LNCaP clone FGC (cell line): ENCODE measurements around the gene MACROD2.
"Not testable (repeated sequence)": the region's sequence is repeated elsewhere in the genome, so short reads cannot be mapped to it uniquely, and the experiment has no call there.

Experiments
- DNase-seq: peaks from one replicate; pipeline ENCODE4 v3.0.0-alpha.2; 2011; ENCODE audit warnings: low read depth
- H3K4me3 ChIP-seq: 2 replicates; pipeline ENCODE4 v1.5.1; 2011; ENCODE audit warnings: mild to moderate bottlenecking, low read depth, low read length, control low read depth
- TF ChIP-seq, protein P1 (sequence below): IDR thresholded peaks from 2 replicates; pipeline ENCODE4 v1.5.1; 2012; ENCODE audit warnings: mild to moderate bottlenecking; ENCODE audit not compliant: control insufficient read depth, insufficient read depth; ENCODE audit errors: extremely low read depth

The MACROD2 gene

GRCh38 chr20:15374682-15375081 lies 1379.4 kb downstream of the MACROD2 start:
- TF ChIP-seq, protein P1, sequence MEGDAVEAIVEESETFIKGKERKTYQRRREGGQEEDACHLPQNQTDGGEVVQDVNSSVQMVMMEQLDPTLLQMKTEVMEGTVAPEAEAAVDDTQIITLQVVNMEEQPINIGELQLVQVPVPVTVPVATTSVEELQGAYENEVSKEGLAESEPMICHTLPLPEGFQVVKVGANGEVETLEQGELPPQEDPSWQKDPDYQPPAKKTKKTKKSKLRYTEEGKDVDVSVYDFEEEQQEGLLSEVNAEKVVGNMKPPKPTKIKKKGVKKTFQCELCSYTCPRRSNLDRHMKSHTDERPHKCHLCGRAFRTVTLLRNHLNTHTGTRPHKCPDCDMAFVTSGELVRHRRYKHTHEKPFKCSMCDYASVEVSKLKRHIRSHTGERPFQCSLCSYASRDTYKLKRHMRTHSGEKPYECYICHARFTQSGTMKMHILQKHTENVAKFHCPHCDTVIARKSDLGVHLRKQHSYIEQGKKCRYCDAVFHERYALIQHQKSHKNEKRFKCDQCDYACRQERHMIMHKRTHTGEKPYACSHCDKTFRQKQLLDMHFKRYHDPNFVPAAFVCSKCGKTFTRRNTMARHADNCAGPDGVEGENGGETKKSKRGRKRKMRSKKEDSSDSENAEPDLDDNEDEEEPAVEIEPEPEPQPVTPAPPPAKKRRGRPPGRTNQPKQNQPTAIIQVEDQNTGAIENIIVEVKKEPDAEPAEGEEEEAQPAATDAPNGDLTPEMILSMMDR: no peak
- no peak overlapping the region for H3K4me3 ChIP-seq

GRCh38 chr20:15375836-15376235 lies 1380.5 kb downstream of the MACROD2 start:
- TF ChIP-seq, protein P1: no peak
- no peak overlapping the region for H3K4me3 ChIP-seq
- no peak for DNase-seq

More at GRCh38 chr20:15374682-15375081, 1379.4 kb downstream of the MACROD2 start:
- no peak for DNase-seq

GRCh38 chr20:15377603-15378002 lies 1382.3 kb downstream of the MACROD2 start:
- DNase-seq: not testable (repeated sequence)

DNA sequence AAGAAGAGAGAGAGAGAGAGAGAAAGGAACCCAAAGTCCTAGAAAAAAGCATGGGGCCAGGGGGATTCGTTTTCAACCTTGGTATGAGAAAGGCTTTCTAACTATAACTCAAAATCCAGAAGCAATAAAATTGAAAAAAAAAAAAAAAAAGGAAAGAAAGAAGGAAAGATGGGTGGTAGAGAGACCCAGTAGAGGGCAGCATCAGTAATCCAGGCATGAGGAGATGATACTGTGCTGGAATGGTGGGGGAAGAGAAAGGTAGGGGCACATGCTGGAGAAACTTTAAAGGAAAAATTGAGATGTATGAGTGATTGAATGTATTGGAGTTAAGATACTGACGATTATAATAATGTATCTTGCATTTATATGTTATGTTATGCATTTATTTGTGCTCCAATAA lies 1382.8 kb downstream of the MACROD2 start:
- DNase-seq: no peak
- no peak overlapping the region for H3K4me3 ChIP-seq
- TF ChIP-seq, protein P1: peak; percentile 31

More at GRCh38 chr20:15377603-15378002, 1382.3 kb downstream of the MACROD2 start:
- not testable (repeated sequence) for H3K4me3 ChIP-seq

- TF ChIP-seq, protein P1: no peak
- H3K4me3 ChIP-seq: no peak overlapping the region
- DNase-seq: no peak
These were observed 1384.5 kb downstream of the MACROD2 start for GRCh38 chr20:15379681-15380296.

GRCh38 chr20:15380770-15381169 lies 1385.5 kb downstream of the MACROD2 start:
- H3K4me3 ChIP-seq: no peak overlapping the region
- TF ChIP-seq, protein P1: no peak
- no peak for DNase-seq

GRCh38 chr20:15387228-15387627 lies 1391.9 kb downstream of the MACROD2 start:
- no peak overlapping the region for H3K4me3 ChIP-seq
- TF ChIP-seq, protein P1: no peak
- no peak for DNase-seq
